Femur (tissue), 1 donor: ENCODE results near the gene CPXM2.

Experiments
- DNase-seq: peaks from one replicate; pipeline ENCODE4 v3.0.0-alpha.2; 2017

The CPXM2 gene

GRCh38 chr10:123891144-123892071 is at the start of gene CPXM2:
Gene CPXM2, minus strand, starts transcription at chr10:123891807. Its CDS starts 148 bp downstream, at chr10:123891659.
- DNase-seq = no peak

- no peak for DNase-seq
Observed at GRCh38 chr10:123939591-123939990, 48.0 kb upstream of the CPXM2 start.

GRCh38 chr10:123938890-123939289 is 47.3 kb upstream of the CPXM2 start:
- no peak for DNase-seq

GRCh38 chr10:123936426-123936825 is 44.8 kb upstream of the CPXM2 start:
- no peak for DNase-seq

- DNase-seq = no peak
Observed at GRCh38 chr10:123935680-123936079, 44.1 kb upstream of the CPXM2 start.

GRCh38 chr10:123934846-123935245 is 43.2 kb upstream of the CPXM2 start:
- no peak for DNase-seq

- DNase-seq = peak; percentile 41
Observed at GRCh38 chr10:123930340-123931001, 38.9 kb upstream of the CPXM2 start.

GRCh38 chr10:123929791-123930190 is 38.2 kb upstream of the CPXM2 start:
- no peak for DNase-seq

- no peak for DNase-seq
Observed at GRCh38 chr10:123928427-123928826, 36.8 kb upstream of the CPXM2 start.

GRCh38 chr10:123926401-123927264 is 35.0 kb upstream of the CPXM2 start:
- no peak for DNase-seq

GRCh38 chr10:123922126-123922525 is 30.5 kb upstream of the CPXM2 start:
- DNase-seq = no peak

- no peak for DNase-seq
Observed at GRCh38 chr10:123916775-123917174, 25.2 kb upstream of the CPXM2 start.

- no peak for DNase-seq
Observed at GRCh38 chr10:123913688-123914268, 22.2 kb upstream of the CPXM2 start.

GRCh38 chr10:123912871-123913270 is 21.3 kb upstream of the CPXM2 start:
- DNase-seq = no peak

- DNase-seq = no peak
Observed at GRCh38 chr10:123912466-123912865, 20.9 kb upstream of the CPXM2 start.

GRCh38 chr10:123911866-123912265 is 20.3 kb upstream of the CPXM2 start:
- DNase-seq = no peak

- no peak for DNase-seq
Observed at GRCh38 chr10:123909866-123910265, 18.3 kb upstream of the CPXM2 start.

GRCh38 chr10:123909426-123909825 is 17.8 kb upstream of the CPXM2 start:
- DNase-seq = no peak

- no peak for DNase-seq
Observed at GRCh38 chr10:123908379-123908778, 16.8 kb upstream of the CPXM2 start.

GRCh38 chr10:123906884-123907652 is 15.5 kb upstream of the CPXM2 start:
- DNase-seq = no peak

- no peak for DNase-seq
Observed at GRCh38 chr10:123906296-123906695, 14.7 kb upstream of the CPXM2 start.

- DNase-seq = peak; percentile 44
Observed at GRCh38 chr10:123904834-123905409, 13.3 kb upstream of the CPXM2 start.
